ENCODE data around the gene LGR4.

DNA sequence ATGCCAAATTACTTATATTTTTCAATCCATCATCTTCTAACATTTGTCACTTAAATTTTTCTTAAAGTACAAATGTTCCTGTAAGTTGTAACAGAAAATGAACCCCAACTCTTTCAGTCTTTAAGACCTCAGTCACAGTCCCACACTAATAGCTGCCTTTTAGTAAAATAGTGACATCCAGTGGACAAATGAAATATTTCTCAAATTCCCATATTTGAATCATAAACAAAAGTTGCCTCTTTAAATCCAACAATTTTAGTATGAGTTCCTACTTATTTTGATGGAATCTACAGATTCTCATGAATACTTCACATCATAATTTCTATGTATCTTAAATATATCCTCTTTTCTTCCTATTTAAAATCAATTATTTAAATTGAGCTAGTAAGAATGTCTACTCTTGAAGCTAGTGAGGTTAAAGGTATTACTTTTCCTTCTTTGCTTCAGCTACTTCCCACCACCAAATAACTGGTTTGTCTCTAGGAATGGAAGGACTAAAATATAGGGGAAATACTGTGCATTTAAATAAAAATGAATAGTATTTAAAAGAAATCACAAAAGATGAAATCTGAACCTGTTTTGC is 24.8 kb upstream of the LGR4 start:
- TF ChIP-seq, protein P1, sequence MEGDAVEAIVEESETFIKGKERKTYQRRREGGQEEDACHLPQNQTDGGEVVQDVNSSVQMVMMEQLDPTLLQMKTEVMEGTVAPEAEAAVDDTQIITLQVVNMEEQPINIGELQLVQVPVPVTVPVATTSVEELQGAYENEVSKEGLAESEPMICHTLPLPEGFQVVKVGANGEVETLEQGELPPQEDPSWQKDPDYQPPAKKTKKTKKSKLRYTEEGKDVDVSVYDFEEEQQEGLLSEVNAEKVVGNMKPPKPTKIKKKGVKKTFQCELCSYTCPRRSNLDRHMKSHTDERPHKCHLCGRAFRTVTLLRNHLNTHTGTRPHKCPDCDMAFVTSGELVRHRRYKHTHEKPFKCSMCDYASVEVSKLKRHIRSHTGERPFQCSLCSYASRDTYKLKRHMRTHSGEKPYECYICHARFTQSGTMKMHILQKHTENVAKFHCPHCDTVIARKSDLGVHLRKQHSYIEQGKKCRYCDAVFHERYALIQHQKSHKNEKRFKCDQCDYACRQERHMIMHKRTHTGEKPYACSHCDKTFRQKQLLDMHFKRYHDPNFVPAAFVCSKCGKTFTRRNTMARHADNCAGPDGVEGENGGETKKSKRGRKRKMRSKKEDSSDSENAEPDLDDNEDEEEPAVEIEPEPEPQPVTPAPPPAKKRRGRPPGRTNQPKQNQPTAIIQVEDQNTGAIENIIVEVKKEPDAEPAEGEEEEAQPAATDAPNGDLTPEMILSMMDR (IDR thresholded peaks at IDR 0.05), result peak; percentile 76
- no peak for TF ChIP-seq ZFX (IDR thresholded peaks at IDR 0.05; ENCODE audit: borderline replicate concordance)

Data from 22Rv1 (cell line).